K562 (cell line): ENCODE data around the gene CDR2L. TPM values are rescaled to one million over a fixed set of nuclear protein-coding genes. Genes with fewer than 3 reads are reported as not detected.
A peak's percentile ranks its signal among the peaks of the same experiment; 100 is the strongest.

Experiments used
- ATF1 ChIP-seq, 2 experiments: fragments of 450-650 bp in 1 of 2; IDR thresholded peaks; 2 replicates each; pipeline ENCODE4 v1.6.1; 2016; ENCODE audit warnings: missing compliant biosample characterization in 1 of 2, missing genetic modification characterization in 1 of 2
- JUND ChIP-seq, 2 experiments: IDR thresholded peaks; 2 replicates in 1 of 2; 3 replicates in 1 of 2; pipeline ENCODE4 v1.6.1; 2011; ENCODE audit warnings: borderline replicate concordance in 2 of 2, low read depth in 2 of 2, low read length in 2 of 2, improper control_type of control experiment in 1 of 2, missing biosample characterization in 1 of 2, missing genetic modification characterization in 1 of 2, missing genetic modification reagents in 1 of 2
- ZNF561 ChIP-seq: fragments of 450-650 bp; formaldehyde crosslinking; conservative IDR thresholded peaks from 2 replicates; pipeline ENCODE4 v1.4.0; 2020; ENCODE audit warnings: mild to moderate bottlenecking, moderate library complexity
- polyA plus RNA-seq, 8 experiments: library from polyadenylated mRNA; depleted of rRNA in 4 of 8; stranded (reverse) in 5 of 8; unstranded in 3 of 8; fragments of >200 nt; fragmentation: Nextera tagmentation in 2 of 8; fragmentation: Illumina TruSeq in 1 of 8; extraction: Ambion mirVana in 2 of 8; extraction: Trizol in 1 of 8; gene quantifications; 2 replicates each; pipeline versions ENCODE4 v1.2.1 to v1.2.3, GENCODE V29; 2011 to 2014; ENCODE audit warnings: inconsistent platforms in 1 of 8, missing spikeins in 1 of 8
- total RNA-seq, 7 experiments: library from RNA; depleted of rRNA in 6 of 7; stranded (reverse); fragments of >200 nt in 6 of 7; fragmentation: Illumina TruSeq in 2 of 7; extraction: Trizol in 2 of 7; gene quantifications; 2 replicates each; pipeline versions ENCODE4 v1.2.1 to v1.2.3, GENCODE V29; 2011 to 2021; ENCODE audit warnings: low replicate concordance in 1 of 7
- TF ChIP-seq, protein P1 (sequence below), 3 experiments: fragments of 200-800 bp in 1 of 3; sonication (Bioruptor generic) in 1 of 3; sonication (generic) in 1 of 3; formaldehyde crosslinking in 1 of 3; IDR thresholded peaks; 2 replicates each; pipeline versions ENCODE4 v1.6.1 to v1.8.0; 2016 to 2022; ENCODE audit warnings: mild to moderate bottlenecking in 2 of 3, missing compliant biosample characterization in 2 of 3, missing genetic modification characterization in 2 of 3, missing genetic modification reagents in 1 of 3
- TF ChIP-seq, protein P2 (sequence below), 2 experiments: fragments of 450-650 bp in 1 of 2; sonication (generic) in 1 of 2; formaldehyde crosslinking in 1 of 2; IDR thresholded peaks; 2 replicates each; pipeline versions ENCODE4 v1.7.1 to v1.9.0; 2016 to 2022; ENCODE audit warnings: inconsistent platforms in 1 of 2, mild to moderate bottlenecking in 1 of 2, missing genetic modification reagents in 1 of 2

The CDR2L gene
- total and polyA plus RNA-seq, 9 of the 15 experiments (the other 6 are each of a cell fraction or from before 2014, with no cell fraction given), result 2.7 to 16.0 (median 7.3) TPM

DNA sequence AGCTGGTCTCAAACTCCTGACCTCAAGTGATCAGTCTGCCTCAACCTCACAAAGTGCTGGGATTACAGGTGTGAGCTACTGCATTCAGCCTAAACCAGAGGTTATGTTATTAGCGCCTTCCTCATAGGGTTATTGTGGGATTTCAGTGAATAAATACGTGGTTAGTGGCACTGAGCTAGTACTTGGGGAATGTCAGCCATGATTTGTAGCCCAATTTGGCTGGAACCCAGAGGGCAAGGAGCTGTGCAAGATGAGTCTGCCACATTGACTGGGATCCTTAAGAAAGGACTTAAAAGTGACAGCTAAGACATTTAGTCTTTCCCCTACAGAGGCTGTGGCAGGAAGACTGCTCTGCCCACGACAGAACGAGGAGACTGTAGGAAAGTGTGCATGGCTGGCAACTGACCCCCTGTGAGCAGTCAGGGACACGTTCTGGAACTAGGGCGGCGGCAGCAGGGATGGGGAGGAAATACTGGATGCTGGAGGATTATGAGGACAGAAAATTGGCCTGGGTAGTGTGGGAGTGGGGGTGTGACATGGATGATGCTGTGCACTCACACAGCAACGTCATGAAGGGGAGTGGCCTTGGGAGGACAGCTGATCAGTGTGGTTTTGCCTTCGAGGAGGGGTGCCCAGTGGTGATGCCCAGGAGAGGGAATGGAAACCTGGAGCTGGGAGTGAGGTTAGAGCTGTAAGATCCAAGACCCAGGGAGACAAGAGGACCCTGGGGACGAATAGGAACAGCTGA is 44.7 kb downstream of the CDR2L start (continued):
- TF ChIP-seq, protein P1, sequence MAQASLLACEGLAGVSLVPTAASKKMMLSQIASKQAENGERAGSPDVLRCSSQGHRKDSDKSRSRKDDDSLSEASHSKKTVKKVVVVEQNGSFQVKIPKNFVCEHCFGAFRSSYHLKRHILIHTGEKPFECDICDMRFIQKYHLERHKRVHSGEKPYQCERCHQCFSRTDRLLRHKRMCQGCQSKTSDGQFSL (CRISPR knock-in tag; IDR thresholded peaks at IDR 0.05), result peak; percentile 62; the same call in 1 of the 2 replicates
- TF ChIP-seq, protein P1 (tag; IDR thresholded peaks at IDR 0.05), result no peak
- 0 out of 2 replicates have a peak, but pooled peaks have one; percentile 25 for TF ChIP-seq JUND (IDR thresholded peaks at IDR 0.05; ENCODE audit: borderline replicate concordance, low read depth, low read length)
- no peak for TF ChIP-seq JUND (tag; IDR thresholded peaks at IDR 0.05; ENCODE audit: borderline replicate concordance, low read depth, low read length)
- TF ChIP-seq ATF1 (CRISPR knock-in tag; IDR thresholded peaks at IDR 0.05), result no peak
- peak; percentile 72 for TF ChIP-seq ATF1 (tag; IDR thresholded peaks at IDR 0.05)
- no peak for TF ChIP-seq ZNF561 (CRISPR knock-in tag)
- TF ChIP-seq, protein P2, sequence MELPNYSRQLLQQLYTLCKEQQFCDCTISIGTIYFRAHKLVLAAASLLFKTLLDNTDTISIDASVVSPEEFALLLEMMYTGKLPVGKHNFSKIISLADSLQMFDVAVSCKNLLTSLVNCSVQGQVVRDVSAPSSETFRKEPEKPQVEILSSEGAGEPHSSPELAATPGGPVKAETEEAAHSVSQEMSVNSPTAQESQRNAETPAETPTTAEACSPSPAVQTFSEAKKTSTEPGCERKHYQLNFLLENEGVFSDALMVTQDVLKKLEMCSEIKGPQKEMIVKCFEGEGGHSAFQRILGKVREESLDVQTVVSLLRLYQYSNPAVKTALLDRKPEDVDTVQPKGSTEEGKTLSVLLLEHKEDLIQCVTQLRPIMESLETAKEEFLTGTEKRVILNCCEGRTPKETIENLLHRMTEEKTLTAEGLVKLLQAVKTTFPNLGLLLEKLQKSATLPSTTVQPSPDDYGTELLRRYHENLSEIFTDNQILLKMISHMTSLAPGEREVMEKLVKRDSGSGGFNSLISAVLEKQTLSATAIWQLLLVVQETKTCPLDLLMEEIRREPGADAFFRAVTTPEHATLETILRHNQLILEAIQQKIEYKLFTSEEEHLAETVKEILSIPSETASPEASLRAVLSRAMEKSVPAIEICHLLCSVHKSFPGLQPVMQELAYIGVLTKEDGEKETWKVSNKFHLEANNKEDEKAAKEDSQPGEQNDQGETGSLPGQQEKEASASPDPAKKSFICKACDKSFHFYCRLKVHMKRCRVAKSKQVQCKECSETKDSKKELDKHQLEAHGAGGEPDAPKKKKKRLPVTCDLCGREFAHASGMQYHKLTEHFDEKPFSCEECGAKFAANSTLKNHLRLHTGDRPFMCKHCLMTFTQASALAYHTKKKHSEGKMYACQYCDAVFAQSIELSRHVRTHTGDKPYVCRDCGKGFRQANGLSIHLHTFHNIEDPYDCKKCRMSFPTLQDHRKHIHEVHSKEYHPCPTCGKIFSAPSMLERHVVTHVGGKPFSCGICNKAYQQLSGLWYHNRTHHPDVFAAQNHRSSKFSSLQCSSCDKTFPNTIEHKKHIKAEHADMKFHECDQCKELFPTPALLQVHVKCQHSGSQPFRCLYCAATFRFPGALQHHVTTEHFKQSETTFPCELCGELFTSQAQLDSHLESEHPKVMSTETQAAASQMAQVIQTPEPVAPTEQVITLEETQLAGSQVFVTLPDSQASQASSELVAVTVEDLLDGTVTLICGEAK (IDR thresholded peaks at IDR 0.05), result no peak
- TF ChIP-seq, protein P2 (CRISPR knock-in tag; IDR thresholded peaks at IDR 0.05), result no peak
